Astrocyte (in vitro differentiated cells and primary cell): ENCODE data around the gene CFTR. TPM values are rescaled to one million over a fixed set of nuclear protein-coding genes. Genes with fewer than 3 reads are reported as not detected.

Experiments
- DNase-seq: peaks from one replicate; pipeline ENCODE4 v3.0.0-alpha.2; 2010; ENCODE audit warnings: low read depth
- FAIRE-seq: peaks from 2 replicates; lab custom pipeline; 2011; peaks lifted over from hg19 to GRCh38; lab: Jason Lieb, UNC
- H2AFZ ChIP-seq: 2 replicates; pipeline ENCODE4 v1.6.0; 2012; ENCODE audit warnings: low read depth, low read length, inconsistent platforms
- H3K27ac ChIP-seq: 2 replicates; pipeline ENCODE4 v1.5.1; 2011; ENCODE audit warnings: low read depth, low read length, inconsistent platforms
- H3K27me3 ChIP-seq: 2 replicates; pipeline ENCODE4 v1.6.0; 2011; ENCODE audit warnings: low read length, inconsistent platforms; ENCODE audit not compliant: insufficient read depth
- H3K36me3 ChIP-seq: 2 replicates; pipeline ENCODE4 v1.5.1; 2011; ENCODE audit warnings: low read length, inconsistent platforms; ENCODE audit not compliant: insufficient read depth
- H3K4me1 ChIP-seq: 2 replicates; pipeline ENCODE4 v1.5.1; 2011; ENCODE audit warnings: low read length, inconsistent platforms; ENCODE audit not compliant: insufficient read depth
- H3K4me2 ChIP-seq: 2 replicates; pipeline ENCODE4 v1.6.0; 2012; ENCODE audit warnings: low read length, inconsistent platforms
- H3K4me3 ChIP-seq: 2 replicates; pipeline ENCODE4 v1.5.1; 2011; ENCODE audit warnings: low read depth, mild to moderate bottlenecking, low read length, inconsistent platforms; ENCODE audit not compliant: insufficient read depth
- H3K79me2 ChIP-seq: 2 replicates; pipeline ENCODE4 v1.6.0; 2012; ENCODE audit warnings: mild to moderate bottlenecking, low read length, inconsistent platforms; ENCODE audit not compliant: insufficient read depth
- H3K9ac ChIP-seq: 2 replicates; pipeline ENCODE4 v1.6.0; 2012; ENCODE audit warnings: mild to moderate bottlenecking, low read length, inconsistent platforms
- H3K9me3 ChIP-seq: 2 replicates; pipeline ENCODE4 v1.5.1; 2012; ENCODE audit warnings: low read depth, mild to moderate bottlenecking, low read length, inconsistent platforms; ENCODE audit not compliant: insufficient read depth
- H4K20me1 ChIP-seq: 2 replicates; pipeline ENCODE4 v1.6.0; 2012; ENCODE audit warnings: low read length, inconsistent platforms; ENCODE audit not compliant: insufficient read depth
- H3K27ac Mint-ChIP-seq: one replicate; pipeline ENCODE4 v1.8.0; 2021; ENCODE audit warnings: mild to moderate bottlenecking, mixed read lengths; ENCODE audit not compliant: unreplicated experiment
- H3K27me3 Mint-ChIP-seq: one replicate; pipeline ENCODE4 v1.8.0; 2021; ENCODE audit warnings: low read depth, mixed read lengths; ENCODE audit not compliant: unreplicated experiment
- H3K36me3 Mint-ChIP-seq: one replicate; pipeline ENCODE4 v1.8.0; 2021; ENCODE audit warnings: low read depth, mixed read lengths; ENCODE audit not compliant: unreplicated experiment
- H3K4me1 Mint-ChIP-seq: one replicate; pipeline ENCODE4 v1.8.0; 2021; ENCODE audit warnings: low read depth, mixed read lengths; ENCODE audit not compliant: unreplicated experiment
- H3K4me3 Mint-ChIP-seq: one replicate; pipeline ENCODE4 v1.8.0; 2021; ENCODE audit warnings: mild to moderate bottlenecking, moderate library complexity, mixed read lengths; ENCODE audit not compliant: unreplicated experiment
- H3K9me3 Mint-ChIP-seq: one replicate; pipeline ENCODE4 v1.8.0; 2021; ENCODE audit warnings: mild to moderate bottlenecking, mixed read lengths; ENCODE audit not compliant: unreplicated experiment
- CTCF ChIP-seq: IDR thresholded peaks from 2 replicates; pipeline ENCODE4 v1.5.1; 2011; ENCODE audit warnings: low read depth, mild to moderate bottlenecking, inconsistent platforms, low read length, moderate library complexity; ENCODE audit not compliant: insufficient read depth
- EZH2 ChIP-seq: IDR thresholded peaks from 2 replicates; pipeline ENCODE4 v1.6.1; 2012; ENCODE audit warnings: mild to moderate bottlenecking, low read length, inconsistent platforms; ENCODE audit not compliant: insufficient read depth
- total RNA-seq: library from RNA; stranded (reverse); gene quantifications from 2 replicates; pipeline ENCODE4 v1.2.1, GENCODE V29; 2021

Gene CFTR
- total RNA-seq, 1 donor from 2014 or later, result 2.5 TPM

- Mint-ChIP-seq H3K4me3 (no peak overlapping the region), H3K4me1 (peaks cover 4% of the 10 kb centered on the region), H3K27ac (no peak overlapping the region), H3K36me3 (no peaks in the 10 kb centered on the region), H3K27me3 (no peaks in the 10 kb centered on the region), H3K9me3 (no peaks in the 10 kb centered on the region)
- FAIRE-seq (no peak), DNase-seq (no peak)
- Histone ChIP-seq H3K27ac (no peak overlapping the region), H3K9me3 (no peaks in the 10 kb centered on the region), H3K79me2 (no peaks in the 10 kb centered on the region), H3K4me2 (no peak overlapping the region), H3K4me3 (no peak overlapping the region), H3K4me1 (peaks cover 5% of the 10 kb centered on the region), H3K36me3 (no peaks in the 10 kb centered on the region), H3K27me3 (no peaks in the 10 kb centered on the region), H4K20me1 (no peaks in the 10 kb centered on the region), H2AFZ (no peak overlapping the region), H3K9ac (no peak overlapping the region)
- TF ChIP-seq EZH2 (no peak), CTCF (no peak)
These were observed 108.1 kb downstream of the CFTR start for GRCh38 chr7:117587931-117588330.

- no peak overlapping the region for H3K27ac ChIP-seq
- no peak overlapping the region for H3K4me3 ChIP-seq
- FAIRE-seq, result no peak
- Mint-ChIP-seq H3K9me3 (no peaks in the 10 kb centered on the region), H3K4me1 (peaks cover 4% of the 10 kb centered on the region), H3K4me3 (no peak overlapping the region), H3K27me3 (no peaks in the 10 kb centered on the region), H3K36me3 (no peaks in the 10 kb centered on the region), H3K27ac (no peak overlapping the region)
- no peaks in the 10 kb centered on the region for H3K9me3 ChIP-seq
- H3K79me2 ChIP-seq, result no peaks in the 10 kb centered on the region
- peaks cover 5% of the 10 kb centered on the region for H3K4me1 ChIP-seq
- H3K4me2 ChIP-seq, result no peak overlapping the region
- no peaks in the 10 kb centered on the region for H3K27me3 ChIP-seq
- no peak overlapping the region for H2AFZ ChIP-seq
- peak; percentile 64 for DNase-seq
- H3K36me3 ChIP-seq, result no peaks in the 10 kb centered on the region
- TF ChIP-seq EZH2 (no peak), CTCF (no peak)
- no peaks in the 10 kb centered on the region for H4K20me1 ChIP-seq
- no peak overlapping the region for H3K9ac ChIP-seq
These were observed 108.5 kb downstream of the CFTR start for GRCh38 chr7:117588352-117588794.

DNA sequence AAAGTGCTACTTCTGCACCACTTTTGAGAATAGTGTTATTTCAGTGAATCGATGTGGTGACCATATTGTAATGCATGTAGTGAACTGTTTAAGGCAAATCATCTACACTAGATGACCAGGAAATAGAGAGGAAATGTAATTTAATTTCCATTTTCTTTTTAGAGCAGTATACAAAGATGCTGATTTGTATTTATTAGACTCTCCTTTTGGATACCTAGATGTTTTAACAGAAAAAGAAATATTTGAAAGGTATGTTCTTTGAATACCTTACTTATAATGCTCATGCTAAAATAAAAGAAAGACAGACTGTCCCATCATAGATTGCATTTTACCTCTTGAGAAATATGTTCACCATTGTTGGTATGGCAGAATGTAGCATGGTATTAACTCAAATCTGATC lies 110.4 kb downstream of the CFTR start:
- no peak overlapping the region for H2AFZ ChIP-seq
- no peaks in the 10 kb centered on the region for H3K36me3 ChIP-seq
- Mint-ChIP-seq H3K9me3 (no peaks in the 10 kb centered on the region), H3K4me1 (peaks cover 4% of the 10 kb centered on the region), H3K36me3 (no peaks in the 10 kb centered on the region), H3K27ac (no peak overlapping the region), H3K27me3 (no peaks in the 10 kb centered on the region), H3K4me3 (no peak overlapping the region)
- no peaks in the 10 kb centered on the region for H3K79me2 ChIP-seq
- DNase-seq (no peak), FAIRE-seq (no peak)
- H3K4me3 ChIP-seq, result no peak overlapping the region
- no peak overlapping the region for H3K9ac ChIP-seq
- no peaks in the 10 kb centered on the region for H3K9me3 ChIP-seq
- H4K20me1 ChIP-seq, result no peaks in the 10 kb centered on the region
- H3K4me2 ChIP-seq, result no peak overlapping the region
- TF ChIP-seq EZH2, result no peak
- TF ChIP-seq CTCF, result no peak
- H3K27me3 ChIP-seq, result no peaks in the 10 kb centered on the region
- H3K4me1 ChIP-seq, result peaks cover 5% of the 10 kb centered on the region
- H3K27ac ChIP-seq, result no peak overlapping the region
